GM21381 (cell line): Measurements from ENCODE around the gene NME5.
"Not testable (repeated sequence)": the region's sequence is repeated elsewhere in the genome, so short reads cannot be mapped to it uniquely, and the experiment has no call there.

Experiments used
- ATAC-seq: cut with Tn5 transposase; IDR thresholded peaks from one replicate; pipeline ENCODE4 v1.9.1; 2021; ENCODE audit warnings: mild to moderate bottlenecking, moderate library complexity; ENCODE audit not compliant: unreplicated experiment

The NME5 gene

DNA sequence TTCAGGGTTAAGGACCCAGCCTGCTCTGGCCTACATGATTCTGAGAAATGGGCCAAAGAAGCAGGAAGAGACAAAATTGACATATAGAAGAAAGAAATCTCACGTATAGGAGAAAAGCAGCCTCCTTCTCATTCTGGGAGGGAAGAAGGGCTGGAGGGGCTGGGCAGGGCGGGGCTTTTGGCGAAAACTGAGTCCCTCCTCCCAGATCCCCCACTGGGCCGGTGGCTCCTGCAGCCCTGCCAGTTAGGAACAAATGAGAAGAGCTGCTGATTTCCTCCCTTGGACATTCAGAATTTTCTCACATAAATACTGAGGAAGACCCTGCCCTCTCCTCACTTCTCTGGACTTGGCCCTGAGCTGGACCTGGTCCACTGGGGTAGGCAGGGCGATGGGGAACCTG lies 55.5 kb downstream of the NME5 start, which contains the start of gene WNT8A:
TSS of gene WNT8A (plus strand) at position 332 of the 400 bp plus-strand sequence. CDS start 95 bp downstream, outside the sequence.
- ATAC-seq: no peak

DNA sequence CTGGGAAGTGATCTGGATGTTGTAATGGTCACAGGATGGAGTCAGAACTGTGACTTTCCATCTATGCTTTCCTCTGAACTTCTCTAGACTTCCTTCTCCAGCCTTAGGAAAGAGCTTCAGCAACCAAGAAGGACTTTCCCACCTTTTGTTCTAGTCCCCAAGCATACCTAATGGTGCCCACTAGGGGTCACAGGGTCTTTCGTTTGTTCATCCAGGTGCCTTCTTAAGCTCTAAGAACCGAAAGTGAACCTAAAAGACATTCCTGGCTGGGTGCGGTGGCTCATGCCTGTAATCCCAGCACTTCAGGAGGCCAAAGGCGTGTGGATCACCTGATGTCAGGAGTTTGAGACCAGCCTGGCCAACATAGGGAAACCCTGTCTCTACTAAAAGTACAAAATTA lies 57.2 kb downstream of the NME5 start:
- ATAC-seq: no peak

DNA sequence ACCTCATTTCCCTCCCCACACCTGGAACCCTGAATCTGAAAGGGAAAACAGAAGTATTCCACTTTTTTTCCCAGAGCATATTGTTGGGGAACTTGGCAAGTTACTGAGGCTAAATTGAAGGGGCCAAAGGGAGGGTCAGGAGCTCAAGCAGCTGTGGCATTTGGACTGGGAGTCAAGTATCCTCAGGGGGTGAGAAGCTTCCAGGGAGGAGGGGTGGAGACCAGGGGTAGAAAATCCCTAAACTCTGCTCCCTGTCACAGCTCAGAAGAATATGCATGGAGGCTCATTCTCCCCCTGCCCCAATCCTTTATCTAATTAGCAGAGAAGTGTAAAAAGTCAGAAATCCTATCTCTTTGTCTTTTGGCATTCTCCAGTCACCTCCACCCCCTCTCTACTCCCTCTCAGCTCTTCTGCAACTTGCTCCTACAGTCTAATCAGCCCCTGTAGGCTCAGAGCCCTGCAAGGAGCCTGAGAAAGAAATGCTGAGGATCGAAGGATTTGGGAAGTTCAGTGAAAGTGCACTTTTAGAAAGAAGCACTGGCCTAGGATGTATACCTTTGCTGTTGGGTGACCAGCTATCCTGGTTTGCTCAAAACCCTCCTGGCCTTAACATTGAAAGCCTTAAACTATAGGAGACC lies 61.1 kb downstream of the NME5 start:
- no peak for ATAC-seq

DNA sequence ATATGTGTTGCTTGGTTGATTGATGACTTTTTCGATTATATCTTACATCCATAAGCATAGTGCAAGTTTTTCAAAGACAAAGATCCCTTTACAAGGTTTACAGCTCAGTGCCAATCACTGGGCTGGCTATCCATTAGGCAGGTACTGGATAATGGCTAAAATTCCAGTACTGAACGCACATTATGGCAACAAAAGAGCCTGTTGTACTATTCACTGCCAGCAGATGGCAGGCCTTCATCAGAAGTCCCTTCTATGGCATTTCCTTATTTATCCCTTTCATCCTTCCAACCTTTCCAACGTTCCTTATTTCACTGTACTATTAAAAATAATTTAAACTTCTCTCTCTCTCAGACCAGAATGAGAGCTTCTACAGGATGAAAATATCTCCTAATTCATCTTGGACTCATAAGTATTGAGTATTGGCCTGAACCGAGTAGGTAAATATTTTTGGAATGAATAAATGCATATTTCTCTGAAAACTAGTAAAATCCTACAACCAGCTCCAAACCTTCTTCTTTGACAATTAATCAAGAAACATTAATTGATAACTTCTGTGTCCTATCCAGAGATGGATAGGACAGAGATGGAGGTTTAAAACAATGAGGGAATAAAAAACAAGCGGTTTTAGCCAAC lies 62.0 kb downstream of the NME5 start:
- no peak for ATAC-seq

DNA sequence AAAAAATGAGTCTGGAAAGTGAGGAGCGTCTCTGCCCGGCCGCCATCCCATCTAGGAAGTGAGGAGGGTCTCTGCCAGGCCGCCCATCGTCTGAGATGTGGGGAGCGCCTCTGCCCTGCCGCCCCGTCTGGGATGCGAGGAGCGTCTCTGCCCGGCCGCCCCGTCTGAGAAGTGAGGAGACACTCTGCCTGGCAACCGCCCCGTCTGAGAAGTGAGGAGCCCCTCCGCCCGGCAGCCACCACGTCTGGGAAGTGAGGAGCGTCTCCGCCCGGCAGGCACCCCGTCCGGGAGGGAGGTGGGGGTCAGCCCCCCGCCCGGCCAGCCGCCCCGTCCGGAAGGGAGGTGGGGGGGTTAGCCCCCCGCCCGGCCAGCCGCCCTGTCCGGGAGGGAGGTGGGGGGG lies 69.2 kb downstream of the NME5 start:
- ATAC-seq: not testable (repeated sequence)

DNA sequence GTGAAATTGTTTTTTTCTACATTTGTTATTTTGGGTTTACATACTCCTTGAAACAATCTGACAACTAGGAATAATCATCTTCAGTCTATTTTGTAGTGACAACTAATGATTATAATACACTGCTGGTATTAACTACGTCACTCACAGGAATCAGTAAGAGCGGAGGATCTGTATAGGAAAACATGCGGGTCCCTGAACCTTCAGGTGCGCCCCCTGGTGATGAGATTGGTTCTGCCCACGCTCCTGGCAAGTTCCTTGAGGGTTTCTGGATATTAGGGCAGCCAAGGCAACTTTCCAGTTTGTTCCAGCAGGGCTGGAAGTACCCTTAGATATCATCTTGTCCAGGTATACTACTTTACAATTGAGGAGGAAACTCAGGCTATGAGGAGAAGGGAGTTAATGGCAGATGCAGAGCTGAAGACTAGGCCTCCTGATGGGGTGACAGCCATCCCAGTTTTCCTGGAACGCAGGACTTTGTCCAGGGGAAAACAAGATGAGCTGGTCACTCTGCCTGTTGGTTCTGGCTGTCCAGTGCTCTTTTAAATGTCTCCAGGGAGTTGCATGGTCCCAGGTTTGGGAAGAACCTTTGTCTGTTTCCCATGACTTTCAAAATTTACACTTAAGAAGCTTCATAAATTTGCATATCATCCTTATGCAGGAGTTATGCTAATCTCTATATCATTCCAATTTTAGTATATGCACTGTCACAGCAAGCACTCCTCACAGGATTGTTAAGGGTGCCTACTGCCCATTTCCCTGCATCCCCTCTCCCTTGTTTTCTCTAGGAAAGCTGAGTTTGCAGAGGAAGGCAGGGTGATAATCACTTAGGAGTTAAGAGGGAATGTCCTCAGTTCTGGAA lies 70.3 kb downstream of the NME5 start:
- peak; percentile 54 for ATAC-seq

DNA sequence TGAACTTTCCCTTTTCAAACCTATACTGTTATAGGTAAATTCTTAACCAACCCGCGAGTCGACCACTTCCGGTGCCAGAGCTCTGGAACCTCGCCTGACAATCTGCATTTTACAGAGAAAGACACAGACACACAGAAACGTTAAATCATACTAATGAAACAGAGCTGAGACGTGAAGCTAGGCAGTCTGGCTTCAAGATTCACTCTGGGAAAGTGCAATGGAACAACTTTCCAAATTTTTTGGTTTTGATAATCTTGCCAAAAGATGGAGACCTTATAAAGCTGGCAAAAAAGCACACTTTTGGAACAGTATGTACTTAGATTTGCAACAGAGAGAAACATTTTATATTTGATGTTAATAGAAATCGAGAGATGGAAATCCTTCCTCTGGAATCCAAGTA lies 71.3 kb downstream of the NME5 start:
- no peak for ATAC-seq
